HepG2 (cell line): Measurements from ENCODE around the gene MYL3.

ENCODE experiments used
- FOXK1 ChIP-seq: sonication (generic); formaldehyde crosslinking; IDR thresholded peaks from 2 replicates; pipeline ENCODE4 v1.4.0; 2020; ENCODE audit warnings: low read depth, missing genetic modification reagents, borderline replicate concordance
- KAT2B ChIP-seq: fragments of 150-350 bp; IDR thresholded peaks from 2 replicates; pipeline ENCODE4 v1.6.1; 2014; ENCODE audit warnings: low read depth, low read length, borderline replicate concordance
- RFX3 ChIP-seq: IDR thresholded peaks from 2 replicates; pipeline ENCODE4 v1.6.1; 2016; ENCODE audit warnings: missing biosample characterization, missing genetic modification reagents
- ZNF205 ChIP-seq: IDR thresholded peaks from 2 replicates; pipeline ENCODE4 v1.6.1; 2018; ENCODE audit warnings: missing biosample characterization, missing genetic modification reagents
- TF ChIP-seq, protein P1 (sequence below): fragments of 450-650 bp; IDR thresholded peaks from 2 replicates; pipeline ENCODE4 v1.6.1; 2016

DNA sequence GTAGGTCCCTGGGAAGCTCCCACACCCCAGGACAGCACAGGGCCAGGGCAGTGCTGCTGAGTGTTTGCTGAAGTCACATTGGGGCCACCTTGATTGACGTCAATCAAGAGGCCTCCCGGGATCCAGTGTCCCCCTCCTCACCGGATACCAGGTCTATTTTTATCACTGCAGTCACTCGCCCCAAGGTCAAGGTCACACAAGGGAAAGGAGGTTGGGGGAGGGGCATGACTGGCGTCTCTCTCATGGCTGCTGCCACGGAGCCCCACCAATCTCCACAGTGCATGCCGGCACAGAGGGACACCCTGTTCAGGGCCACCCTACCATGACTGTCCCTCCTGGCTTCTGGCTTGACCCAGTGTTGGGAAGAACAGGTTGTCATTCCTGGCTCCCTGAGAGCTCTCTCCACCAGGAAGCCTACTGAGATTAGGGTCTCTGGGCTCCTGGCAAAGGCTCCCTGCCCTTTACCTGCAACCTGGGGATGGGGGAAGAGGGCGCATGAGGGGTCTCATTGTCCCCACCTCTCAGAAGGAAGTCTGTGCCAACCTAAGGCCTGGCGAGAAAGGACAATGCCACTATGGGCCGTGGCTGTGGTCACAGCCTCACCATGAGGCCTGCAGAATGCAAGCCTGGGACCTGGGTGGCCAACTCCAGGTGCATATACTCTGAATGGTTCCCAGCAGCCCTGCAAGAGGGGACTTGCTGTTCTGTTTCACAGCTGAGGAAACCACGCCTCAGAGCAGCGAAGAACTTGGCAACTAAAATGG lies 1.5 kb downstream of the MYL3 start:
- no peak for TF ChIP-seq ZNF205 (CRISPR knock-in tag)
- no peak for TF ChIP-seq FOXK1 (CRISPR knock-in tag)
- TF ChIP-seq KAT2B, result no peak
- no peak for TF ChIP-seq RFX3 (CRISPR knock-in tag)
- TF ChIP-seq, protein P1, sequence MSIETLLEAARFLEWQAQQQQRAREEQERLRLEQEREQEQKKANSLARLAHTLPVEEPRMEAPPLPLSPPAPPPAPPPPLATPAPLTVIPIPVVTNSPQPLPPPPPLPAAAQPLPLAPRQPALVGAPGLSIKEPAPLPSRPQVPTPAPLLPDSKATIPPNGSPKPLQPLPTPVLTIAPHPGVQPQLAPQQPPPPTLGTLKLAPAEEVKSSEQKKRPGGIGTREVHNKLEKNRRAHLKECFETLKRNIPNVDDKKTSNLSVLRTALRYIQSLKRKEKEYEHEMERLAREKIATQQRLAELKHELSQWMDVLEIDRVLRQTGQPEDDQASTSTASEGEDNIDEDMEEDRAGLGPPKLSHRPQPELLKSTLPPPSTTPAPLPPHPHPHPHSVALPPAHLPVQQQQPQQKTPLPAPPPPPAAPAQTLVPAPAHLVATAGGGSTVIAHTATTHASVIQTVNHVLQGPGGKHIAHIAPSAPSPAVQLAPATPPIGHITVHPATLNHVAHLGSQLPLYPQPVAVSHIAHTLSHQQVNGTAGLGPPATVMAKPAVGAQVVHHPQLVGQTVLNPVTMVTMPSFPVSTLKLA, result no peak
